Mesothelial cell of epicardium (in vitro differentiated cells): ENCODE measurements around the gene IL21R. TPM values are rescaled to one million over a fixed set of nuclear protein-coding genes. Genes with fewer than 3 reads are reported as not detected.

ENCODE experiments used
- DNase-seq, 2 experiments: peaks; one replicate each; pipeline ENCODE4 v3.0.0; 2021; ENCODE audit warnings: low spot score in 2 of 2; ENCODE audit not compliant: unreplicated experiment in 2 of 2
- H3K27ac Mint-ChIP-seq: 2 replicates; pipeline ENCODE4 v1.8.0; 2021; ENCODE audit warnings: mixed read lengths
- H3K27me3 Mint-ChIP-seq: 2 replicates; pipeline ENCODE4 v1.8.0; 2021; ENCODE audit warnings: low read depth, mixed read lengths
- H3K36me3 Mint-ChIP-seq: 2 replicates; pipeline ENCODE4 v1.8.0; 2021; ENCODE audit warnings: mixed read lengths
- H3K4me1 Mint-ChIP-seq: 2 replicates; pipeline ENCODE4 v1.8.0; 2021; ENCODE audit warnings: mixed read lengths
- H3K4me3 Mint-ChIP-seq: 2 replicates; pipeline ENCODE4 v1.8.0; 2021; ENCODE audit warnings: mild to moderate bottlenecking, moderate library complexity, mixed read lengths
- H3K9me3 Mint-ChIP-seq: 2 replicates; pipeline ENCODE4 v1.8.0; 2021; ENCODE audit warnings: mixed read lengths
- CTCF ChIP-seq: fragments of 200-600 bp; sonication (generic); IDR thresholded peaks from one replicate; pipeline ENCODE4 v1.5.0; 2021; ENCODE audit warnings: antibody characterized with exemption; ENCODE audit not compliant: unreplicated experiment
- total RNA-seq: library from RNA; stranded (reverse); gene quantifications from 3 replicates; pipeline ENCODE4 v1.2.1, GENCODE V29; 2021

Gene IL21R
- total RNA-seq, 1 donor from 2014 or later, result 0.22 TPM

- Mint-ChIP-seq H3K4me3 (no peak overlapping the region), H3K27me3 (no peaks in the 10 kb centered on the region), H3K9me3 (peaks cover 4% of the 10 kb centered on the region), H3K4me1 (peaks cover 3% of the 10 kb centered on the region), H3K36me3 (peaks cover 36% of the 10 kb centered on the region), H3K27ac (no peak overlapping the region)
- DNase-seq, result no peak
- TF ChIP-seq CTCF, result no peak
Observed at GRCh38 chr16:27462846-27463682, 61.1 kb downstream of the IL21R start.

- H3K9me3 Mint-ChIP-seq, result peaks cover 6% of the 10 kb centered on the region
- H3K27ac Mint-ChIP-seq, result no peak overlapping the region
- no peak for DNase-seq
- H3K27me3 Mint-ChIP-seq, result no peaks in the 10 kb centered on the region
- H3K4me3 Mint-ChIP-seq, result no peak overlapping the region
- peaks cover 42% of the 10 kb centered on the region for H3K36me3 Mint-ChIP-seq
- no peak for TF ChIP-seq CTCF
- H3K4me1 Mint-ChIP-seq, result no peaks in the 10 kb centered on the region
Observed at GRCh38 chr16:27463741-27464591, 62.0 kb downstream of the IL21R start.

GRCh38 chr16:27464626-27465482, 62.9 kb downstream of the IL21R start:
- Mint-ChIP-seq H3K27me3 (no peaks in the 10 kb centered on the region), H3K9me3 (peaks cover 6% of the 10 kb centered on the region)

GRCh38 chr16:27465483-27465879, 63.5 kb downstream of the IL21R start:
- Mint-ChIP-seq H3K4me3 (no peak overlapping the region), H3K27me3 (no peaks in the 10 kb centered on the region), H3K9me3 (peaks cover 6% of the 10 kb centered on the region), H3K4me1 (no peaks in the 10 kb centered on the region), H3K27ac (no peak overlapping the region), H3K36me3 (peaks cover 54% of the 10 kb centered on the region)
- DNase-seq, result no peak
- no peak for TF ChIP-seq CTCF

More at GRCh38 chr16:27464626-27465482, 62.9 kb downstream of the IL21R start:
- no peak for DNase-seq
- Mint-ChIP-seq H3K27ac (no peak overlapping the region), H3K4me1 (no peaks in the 10 kb centered on the region), H3K36me3 (peaks cover 48% of the 10 kb centered on the region), H3K4me3 (no peak overlapping the region)
- TF ChIP-seq CTCF, result no peak

GRCh38 chr16:27468941-27469531, 67.1 kb downstream of the IL21R start:
- no peak for DNase-seq
- H3K27me3 Mint-ChIP-seq, result no peaks in the 10 kb centered on the region
- no peaks in the 10 kb centered on the region for H3K4me1 Mint-ChIP-seq
- H3K27ac Mint-ChIP-seq, result no peak overlapping the region
- H3K9me3 Mint-ChIP-seq, result peaks cover 6% of the 10 kb centered on the region
- no peak for TF ChIP-seq CTCF
- no peak overlapping the region for H3K4me3 Mint-ChIP-seq
- peaks cover 71% of the 10 kb centered on the region for H3K36me3 Mint-ChIP-seq
